ENCODE results near the gene RBBP5. TPM values are rescaled to one million over a fixed set of nuclear protein-coding genes. Genes with fewer than 3 reads are reported as not detected.

RBBP5 gene
- total and polyA plus RNA-seq, 2 of the 4 experiments (the other 2 are of a cell fraction) = 7.3 to 37.5 TPM

DNA sequence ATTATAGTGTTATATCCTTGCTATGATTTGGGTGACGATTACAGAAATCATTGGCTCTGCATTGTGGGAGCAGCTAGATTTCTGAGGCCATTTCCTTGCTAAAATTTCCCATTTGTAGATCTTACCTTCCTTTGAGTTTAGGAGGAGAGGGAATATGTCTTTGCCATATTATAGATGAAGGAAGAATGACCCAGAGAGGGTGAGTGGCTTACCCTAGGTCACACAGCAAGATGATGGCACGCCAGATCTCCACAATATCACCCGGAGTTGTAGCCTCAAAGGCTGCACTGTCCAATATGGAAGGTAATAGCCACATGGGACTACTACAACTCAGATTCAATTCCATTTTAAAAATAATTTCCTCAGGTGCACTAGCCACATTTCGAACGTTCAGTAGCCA lies 68.5 kb downstream of the RBBP5 start:
- H3K4me1 ChIP-seq (ENCODE audit: control insufficient read depth, insufficient read depth, low read length) = no peaks in the 10 kb centered on the region
- 75% methylated on average over 2 of the region's 5 CpGs; no CpG with 5 or more reads in 1 of the 2 experiments for WGBS, 2 experiments (ENCODE audit: extremely low coverage in 2 of 2, insufficient read length in 1 of 2)
- ChIA-PET CTCF (interaction anchor here (1.6 kb wide), 1 partner anchor 8 kb away, joined by 10 read pairs; no protein-coding TSS in a partner anchor), POLR2A (ENCODE audit: unreplicated experiment) (no interaction called here)
- no peak overlapping the region for H3K14ac ChIP-seq (replicated peaks; ENCODE audit: low read depth, low read length)
- no peaks in the 10 kb centered on the region for H3K36me3 ChIP-seq (ENCODE audit: control insufficient read depth, insufficient read depth, low read length)
- no peak overlapping the region for H2BK5ac ChIP-seq (ENCODE audit: low read depth, low read length, poor library complexity, severe bottlenecking)
- TF ChIP-seq MXI1 (IDR thresholded peaks at IDR 0.05; ENCODE audit: borderline replicate concordance, low read depth, low read length) = no peak
- no peak for TF ChIP-seq RAD21 (IDR thresholded peaks at IDR 0.05; ENCODE audit: low read length)
- TF ChIP-seq, protein P1, sequence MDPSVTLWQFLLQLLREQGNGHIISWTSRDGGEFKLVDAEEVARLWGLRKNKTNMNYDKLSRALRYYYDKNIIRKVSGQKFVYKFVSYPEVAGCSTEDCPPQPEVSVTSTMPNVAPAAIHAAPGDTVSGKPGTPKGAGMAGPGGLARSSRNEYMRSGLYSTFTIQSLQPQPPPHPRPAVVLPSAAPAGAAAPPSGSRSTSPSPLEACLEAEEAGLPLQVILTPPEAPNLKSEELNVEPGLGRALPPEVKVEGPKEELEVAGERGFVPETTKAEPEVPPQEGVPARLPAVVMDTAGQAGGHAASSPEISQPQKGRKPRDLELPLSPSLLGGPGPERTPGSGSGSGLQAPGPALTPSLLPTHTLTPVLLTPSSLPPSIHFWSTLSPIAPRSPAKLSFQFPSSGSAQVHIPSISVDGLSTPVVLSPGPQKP (IDR thresholded peaks at IDR 0.05; ENCODE audit: borderline replicate concordance, low read depth, low read length) = no peak
- TF ChIP-seq FOS (IDR thresholded peaks at IDR 0.05; ENCODE audit: low read depth, low read length) = no peak
- no peak for TF ChIP-seq POLR2A (IDR thresholded peaks at IDR 0.05; ENCODE audit: low read depth, low read length)
- no peak for TF ChIP-seq CHD1 (IDR thresholded peaks at IDR 0.05; ENCODE audit: low read depth, low read length)
- TF ChIP-seq, protein P2, sequence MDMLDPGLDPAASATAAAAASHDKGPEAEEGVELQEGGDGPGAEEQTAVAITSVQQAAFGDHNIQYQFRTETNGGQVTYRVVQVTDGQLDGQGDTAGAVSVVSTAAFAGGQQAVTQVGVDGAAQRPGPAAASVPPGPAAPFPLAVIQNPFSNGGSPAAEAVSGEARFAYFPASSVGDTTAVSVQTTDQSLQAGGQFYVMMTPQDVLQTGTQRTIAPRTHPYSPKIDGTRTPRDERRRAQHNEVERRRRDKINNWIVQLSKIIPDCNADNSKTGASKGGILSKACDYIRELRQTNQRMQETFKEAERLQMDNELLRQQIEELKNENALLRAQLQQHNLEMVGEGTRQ (IDR thresholded peaks at IDR 0.05; ENCODE audit: low read depth, low read length) = no peak
- TF ChIP-seq, protein P3, sequence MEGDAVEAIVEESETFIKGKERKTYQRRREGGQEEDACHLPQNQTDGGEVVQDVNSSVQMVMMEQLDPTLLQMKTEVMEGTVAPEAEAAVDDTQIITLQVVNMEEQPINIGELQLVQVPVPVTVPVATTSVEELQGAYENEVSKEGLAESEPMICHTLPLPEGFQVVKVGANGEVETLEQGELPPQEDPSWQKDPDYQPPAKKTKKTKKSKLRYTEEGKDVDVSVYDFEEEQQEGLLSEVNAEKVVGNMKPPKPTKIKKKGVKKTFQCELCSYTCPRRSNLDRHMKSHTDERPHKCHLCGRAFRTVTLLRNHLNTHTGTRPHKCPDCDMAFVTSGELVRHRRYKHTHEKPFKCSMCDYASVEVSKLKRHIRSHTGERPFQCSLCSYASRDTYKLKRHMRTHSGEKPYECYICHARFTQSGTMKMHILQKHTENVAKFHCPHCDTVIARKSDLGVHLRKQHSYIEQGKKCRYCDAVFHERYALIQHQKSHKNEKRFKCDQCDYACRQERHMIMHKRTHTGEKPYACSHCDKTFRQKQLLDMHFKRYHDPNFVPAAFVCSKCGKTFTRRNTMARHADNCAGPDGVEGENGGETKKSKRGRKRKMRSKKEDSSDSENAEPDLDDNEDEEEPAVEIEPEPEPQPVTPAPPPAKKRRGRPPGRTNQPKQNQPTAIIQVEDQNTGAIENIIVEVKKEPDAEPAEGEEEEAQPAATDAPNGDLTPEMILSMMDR (conservative IDR thresholded peaks at IDR 0.05; ENCODE audit: low read depth, low read length) = no peak
- TF ChIP-seq CEBPB (IDR thresholded peaks at IDR 0.05; ENCODE audit: low read depth, low read length) = no peak
- no peak for TF ChIP-seq SMC3 (IDR thresholded peaks at IDR 0.05; ENCODE audit: low read depth, low read length)
- no peak for TF ChIP-seq NFE2L2 (IDR thresholded peaks at IDR 0.05; ENCODE audit: low read depth, low read length)
- TF ChIP-seq MAFK (IDR thresholded peaks at IDR 0.05; ENCODE audit: low read depth, low read length) = no peak
- no peak for TF ChIP-seq MAZ (IDR thresholded peaks at IDR 0.05; ENCODE audit: borderline replicate concordance, low read depth, low read length)
- no peak for TF ChIP-seq RFX5 (IDR thresholded peaks at IDR 0.05; ENCODE audit: low read depth, low read length)
- TF ChIP-seq RCOR1 (IDR thresholded peaks at IDR 0.05; ENCODE audit: insufficient replicate concordance, low read length) = no peak
- TF ChIP-seq BHLHE40 (IDR thresholded peaks at IDR 0.05; ENCODE audit: low read depth, low read length) = no peak
- no peak overlapping the region for H2BK20ac ChIP-seq (ENCODE audit: low read depth, low read length)
- no peak overlapping the region for H2AK9ac ChIP-seq (replicated peaks; ENCODE audit: low read depth, low read length, poor library complexity)
- no peak overlapping the region for H4K8ac ChIP-seq (ENCODE audit: low read depth in 2 of 2, low read length in 2 of 2)
- H3K27me3 ChIP-seq (ENCODE audit: control insufficient read depth, insufficient read depth, low read length) = peaks cover 55% of the 10 kb centered on the region
- no peak overlapping the region for H3K56ac ChIP-seq (ENCODE audit: extremely low read depth, insufficient read depth, low read length)
- no peak overlapping the region for H3K27ac ChIP-seq (ENCODE audit: insufficient read depth, low read length)
- intact Hi-C loops (cut with micrococcal nuclease) = no loop called here
- in situ Hi-C loops (cut with MboI; ENCODE audit: low sequenced_read_pairs) = no loop called here
- H3K79me1 ChIP-seq (ENCODE audit: low read depth in 1 of 2, low read length in 2 of 2) = no peaks in the 10 kb centered on the region
- H3K18ac ChIP-seq (ENCODE audit: low read depth, low read length) = no peak overlapping the region
- H2BK15ac ChIP-seq (ENCODE audit: low read depth, low read length) = no peak overlapping the region
- H4K91ac ChIP-seq (ENCODE audit: insufficient read depth, low read depth, low read length) = no peak overlapping the region
- H4K5ac ChIP-seq (ENCODE audit: low read depth, low read length) = no peak overlapping the region
- no TSS peak for BruUV-seq (replicated peaks)
- H2AK5ac ChIP-seq (ENCODE audit: low read depth, low read length) = no peak overlapping the region
- H3K4me3 ChIP-seq (ENCODE audit: insufficient read depth, low read depth, low read length) = no peak overlapping the region
- H3K4me2 ChIP-seq (ENCODE audit: low read depth, low read length) = no peak overlapping the region
- no peaks in the 10 kb centered on the region for H4K20me1 ChIP-seq (ENCODE audit: insufficient read depth, low read length)
- H2AFZ ChIP-seq (replicated peaks; ENCODE audit: low read length, poor library complexity) = no peak overlapping the region
- no peaks in the 10 kb centered on the region for H3K9me3 ChIP-seq (ENCODE audit: control insufficient read depth, insufficient read depth, low read length)
- no peak overlapping the region for H3K9ac ChIP-seq (ENCODE audit: low read depth, low read length)
- H3K23ac ChIP-seq (ENCODE audit: low read depth, low read length) = no peak overlapping the region
- DNase-seq (no peak), ATAC-seq (ENCODE audit: low read depth) (no peak)
- dilution Hi-C loops (cut with HindIII; ENCODE audit: low sequenced_read_pairs, unreplicated experiment) = no loop called here
- no peaks in the 10 kb centered on the region for H3K9me1 ChIP-seq (ENCODE audit: insufficient read depth, low read length)
- H2BK120ac ChIP-seq (ENCODE audit: low read depth, low read length) = no peak overlapping the region
- no peak overlapping the region for H3K4ac ChIP-seq (ENCODE audit: low read depth, low read length)

Data from IMR-90 (cell line).